ENCODE measurements around the gene ZSCAN21.

ZSCAN21 gene

GRCh38 chr7:100016215-100016901 lies 33.2 kb upstream of the ZSCAN21 start:
- Histone ChIP-seq H3K27me3 (ENCODE audit: insufficient read depth, low read length) (no peaks in the 10 kb centered on the region), H3K4me3 (ENCODE audit: low read length) (peak overlapping the region; percentile 99), H3K36me3 (ENCODE audit: insufficient read depth, low read length) (peaks cover 26% of the 10 kb centered on the region), H3K4me1 (ENCODE audit: insufficient read depth, low read length) (peaks cover 18% of the 10 kb centered on the region), H3K9me3 (ENCODE audit: low read length) (no peaks in the 10 kb centered on the region), H2AFZ (ENCODE audit: low read depth, low read length) (no peak overlapping the region)

GRCh38 chr7:100017300-100017699 lies 32.3 kb upstream of the ZSCAN21 start:
- H3K4me1 ChIP-seq (ENCODE audit: insufficient read depth, low read length): peaks cover 18% of the 10 kb centered on the region
- H2AFZ ChIP-seq (ENCODE audit: low read depth, low read length): no peak overlapping the region
- no peaks in the 10 kb centered on the region for H3K9me3 ChIP-seq (ENCODE audit: low read length)
- H3K4me3 ChIP-seq (ENCODE audit: low read length): peak overlapping the region; percentile 99
- no peaks in the 10 kb centered on the region for H3K27me3 ChIP-seq (ENCODE audit: insufficient read depth, low read length)
- H3K36me3 ChIP-seq (ENCODE audit: insufficient read depth, low read length): peaks cover 33% of the 10 kb centered on the region

- no peaks in the 10 kb centered on the region for H3K27me3 ChIP-seq (ENCODE audit: insufficient read depth, low read length)
- H3K4me3 ChIP-seq (ENCODE audit: low read length): no peak overlapping the region
Observed at GRCh38 chr7:100017875-100018274, 31.7 kb upstream of the ZSCAN21 start.

GRCh38 chr7:100019908-100020307 lies 29.7 kb upstream of the ZSCAN21 start:
- H3K4me1 ChIP-seq (ENCODE audit: insufficient read depth, low read length): peaks cover 17% of the 10 kb centered on the region
- peaks cover 57% of the 10 kb centered on the region for H3K36me3 ChIP-seq (ENCODE audit: insufficient read depth, low read length)
- H3K9me3 ChIP-seq (ENCODE audit: low read length): no peaks in the 10 kb centered on the region
- H3K27me3 ChIP-seq (ENCODE audit: insufficient read depth, low read length): no peaks in the 10 kb centered on the region
- H2AFZ ChIP-seq (ENCODE audit: low read depth, low read length): no peak overlapping the region
- no peak overlapping the region for H3K4me3 ChIP-seq (ENCODE audit: low read length)

More at GRCh38 chr7:100017875-100018274, 31.7 kb upstream of the ZSCAN21 start:
- no peak overlapping the region for H2AFZ ChIP-seq (ENCODE audit: low read depth, low read length)
- H3K36me3 ChIP-seq (ENCODE audit: insufficient read depth, low read length): peaks cover 39% of the 10 kb centered on the region
- no peaks in the 10 kb centered on the region for H3K9me3 ChIP-seq (ENCODE audit: low read length)
- peaks cover 18% of the 10 kb centered on the region for H3K4me1 ChIP-seq (ENCODE audit: insufficient read depth, low read length)

GRCh38 chr7:100021297-100021696 lies 28.3 kb upstream of the ZSCAN21 start:
- Histone ChIP-seq H2AFZ (ENCODE audit: low read depth, low read length) (no peak overlapping the region), H3K27me3 (ENCODE audit: insufficient read depth, low read length) (no peaks in the 10 kb centered on the region), H3K9me3 (ENCODE audit: low read length) (no peaks in the 10 kb centered on the region), H3K36me3 (ENCODE audit: insufficient read depth, low read length) (peaks cover 68% of the 10 kb centered on the region), H3K4me3 (ENCODE audit: low read length) (no peak overlapping the region), H3K4me1 (ENCODE audit: insufficient read depth, low read length) (peaks cover 13% of the 10 kb centered on the region)

- Histone ChIP-seq H3K9me3 (ENCODE audit: low read length) (no peaks in the 10 kb centered on the region), H2AFZ (ENCODE audit: low read depth, low read length) (no peak overlapping the region), H3K27me3 (ENCODE audit: insufficient read depth, low read length) (no peaks in the 10 kb centered on the region), H3K4me1 (ENCODE audit: insufficient read depth, low read length) (no peaks in the 10 kb centered on the region), H3K4me3 (ENCODE audit: low read length) (no peak overlapping the region), H3K36me3 (ENCODE audit: insufficient read depth, low read length) (peaks cover 75% of the 10 kb centered on the region)
Observed at GRCh38 chr7:100022621-100023020, 27.0 kb upstream of the ZSCAN21 start.

GRCh38 chr7:100023526-100023925 lies 26.0 kb upstream of the ZSCAN21 start:
- H3K36me3 ChIP-seq (ENCODE audit: insufficient read depth, low read length): peaks cover 77% of the 10 kb centered on the region
- H2AFZ ChIP-seq (ENCODE audit: low read depth, low read length): no peak overlapping the region
- H3K27me3 ChIP-seq (ENCODE audit: insufficient read depth, low read length): no peaks in the 10 kb centered on the region
- H3K4me1 ChIP-seq (ENCODE audit: insufficient read depth, low read length): no peaks in the 10 kb centered on the region
- H3K9me3 ChIP-seq (ENCODE audit: low read length): no peaks in the 10 kb centered on the region
- H3K4me3 ChIP-seq (ENCODE audit: low read length): no peak overlapping the region

GRCh38 chr7:100024020-100024619 lies 25.5 kb upstream of the ZSCAN21 start:
- Histone ChIP-seq H2AFZ (ENCODE audit: low read depth, low read length) (no peak overlapping the region), H3K4me3 (ENCODE audit: low read length) (no peak overlapping the region), H3K27me3 (ENCODE audit: insufficient read depth, low read length) (no peaks in the 10 kb centered on the region), H3K36me3 (ENCODE audit: insufficient read depth, low read length) (peaks cover 77% of the 10 kb centered on the region), H3K4me1 (ENCODE audit: insufficient read depth, low read length) (no peaks in the 10 kb centered on the region), H3K9me3 (ENCODE audit: low read length) (no peaks in the 10 kb centered on the region)

GRCh38 chr7:100027197-100027596 lies 22.4 kb upstream of the ZSCAN21 start:
- Histone ChIP-seq H3K9me3 (ENCODE audit: low read length) (no peaks in the 10 kb centered on the region), H2AFZ (ENCODE audit: low read depth, low read length) (no peak overlapping the region), H3K27me3 (ENCODE audit: insufficient read depth, low read length) (no peaks in the 10 kb centered on the region), H3K4me3 (ENCODE audit: low read length) (no peak overlapping the region), H3K4me1 (ENCODE audit: insufficient read depth, low read length) (no peaks in the 10 kb centered on the region), H3K36me3 (ENCODE audit: insufficient read depth, low read length) (peaks cover 88% of the 10 kb centered on the region)

GRCh38 chr7:100029596-100029995 lies 20.0 kb upstream of the ZSCAN21 start:
- Histone ChIP-seq H3K9me3 (ENCODE audit: low read length) (no peaks in the 10 kb centered on the region), H2AFZ (ENCODE audit: low read depth, low read length) (no peak overlapping the region), H3K36me3 (ENCODE audit: insufficient read depth, low read length) (peaks cover 84% of the 10 kb centered on the region), H3K4me3 (ENCODE audit: low read length) (no peak overlapping the region), H3K27me3 (ENCODE audit: insufficient read depth, low read length) (no peaks in the 10 kb centered on the region), H3K4me1 (ENCODE audit: insufficient read depth, low read length) (no peaks in the 10 kb centered on the region)

- peaks cover 87% of the 10 kb centered on the region for H3K36me3 ChIP-seq (ENCODE audit: insufficient read depth, low read length)
- no peaks in the 10 kb centered on the region for H3K9me3 ChIP-seq (ENCODE audit: low read length)
- H2AFZ ChIP-seq (ENCODE audit: low read depth, low read length): no peak overlapping the region
- H3K27me3 ChIP-seq (ENCODE audit: insufficient read depth, low read length): no peaks in the 10 kb centered on the region
- no peak overlapping the region for H3K4me3 ChIP-seq (ENCODE audit: low read length)
- no peaks in the 10 kb centered on the region for H3K4me1 ChIP-seq (ENCODE audit: insufficient read depth, low read length)
Observed at GRCh38 chr7:100033526-100033925, 16.0 kb upstream of the ZSCAN21 start.

- H3K36me3 ChIP-seq (ENCODE audit: insufficient read depth, low read length): peaks cover 81% of the 10 kb centered on the region
- no peak overlapping the region for H3K4me3 ChIP-seq (ENCODE audit: low read length)
- no peak overlapping the region for H2AFZ ChIP-seq (ENCODE audit: low read depth, low read length)
- H3K4me1 ChIP-seq (ENCODE audit: insufficient read depth, low read length): no peaks in the 10 kb centered on the region
- H3K9me3 ChIP-seq (ENCODE audit: low read length): no peaks in the 10 kb centered on the region
- H3K27me3 ChIP-seq (ENCODE audit: insufficient read depth, low read length): no peaks in the 10 kb centered on the region
Observed at GRCh38 chr7:100034871-100035510, 14.6 kb upstream of the ZSCAN21 start.

GRCh38 chr7:100035876-100036275 lies 13.7 kb upstream of the ZSCAN21 start:
- no peaks in the 10 kb centered on the region for H3K9me3 ChIP-seq (ENCODE audit: low read length)
- no peak overlapping the region for H3K4me3 ChIP-seq (ENCODE audit: low read length)
- H2AFZ ChIP-seq (ENCODE audit: low read depth, low read length): no peak overlapping the region
- H3K4me1 ChIP-seq (ENCODE audit: insufficient read depth, low read length): no peaks in the 10 kb centered on the region
- peaks cover 77% of the 10 kb centered on the region for H3K36me3 ChIP-seq (ENCODE audit: insufficient read depth, low read length)
- H3K27me3 ChIP-seq (ENCODE audit: insufficient read depth, low read length): no peaks in the 10 kb centered on the region

Measured in neuron (in vitro differentiated cells).